ENCODE measurements around the gene RFT1.

DNA sequence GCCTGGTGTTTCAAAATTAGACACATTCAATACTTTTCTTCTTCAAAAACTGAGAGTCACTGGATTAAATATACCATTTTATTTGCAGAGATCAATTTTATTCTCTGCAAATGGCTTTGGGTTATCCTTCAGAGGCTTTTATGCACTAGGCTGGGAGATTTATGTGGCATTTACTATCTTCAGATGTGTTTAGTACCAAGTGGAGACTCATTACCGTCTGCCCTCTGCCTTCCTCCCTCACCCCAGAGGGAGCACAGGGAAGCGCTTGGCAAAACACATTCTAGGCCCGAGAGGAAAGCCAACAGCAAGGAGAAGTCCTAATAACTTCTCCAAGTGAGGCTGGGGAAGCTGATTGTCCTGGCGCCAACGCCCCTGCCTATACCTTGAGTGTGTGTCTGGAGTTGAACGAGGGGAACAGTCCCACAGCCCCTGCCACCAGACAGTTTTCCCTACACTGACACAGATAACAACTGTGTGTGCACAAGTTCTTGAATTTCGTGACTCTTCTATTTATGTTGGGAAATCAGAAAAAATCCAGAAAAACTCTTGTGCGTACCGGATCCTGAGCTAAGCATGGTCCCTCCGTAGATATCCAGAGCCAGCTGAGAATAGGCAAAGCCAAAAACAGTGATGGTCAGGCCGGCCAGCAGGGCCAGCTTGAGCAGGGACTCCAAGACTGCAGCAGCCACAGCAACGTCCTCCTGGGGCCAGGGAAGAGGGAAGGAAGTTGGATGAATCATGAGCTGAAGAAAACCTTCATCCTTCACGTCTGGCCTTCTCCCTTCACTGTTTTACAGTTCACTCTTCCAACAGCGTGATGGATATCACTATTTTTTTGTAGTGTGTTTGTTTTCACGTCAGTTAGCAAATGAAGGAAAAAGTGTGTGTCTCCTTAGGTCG is 26.6 kb downstream of the RFT1 start:
- TF ChIP-seq CTCF (IDR thresholded peaks at IDR 0.05; ENCODE audit: low read length) (no peak), EZH2 (optimal IDR thresholded peaks at IDR 0.05; ENCODE audit: low read depth, low read length) (no peak)
